ENCODE results near the gene CTSH.

- TF ChIP-seq EZH2 (IDR thresholded peaks at IDR 0.05; ENCODE audit: insufficient read depth, poor library complexity, severe bottlenecking) (no peak), EZH2phosphoT487 (IDR thresholded peaks at IDR 0.05; ENCODE audit: insufficient read depth, low read depth) (no peak)
These were observed 7.0 kb upstream of the CTSH start for GRCh38 chr15:78951841-78952238.

Data from GM23248 (cell line).